Measurements from ENCODE around the gene COPB1. TPM values are rescaled to one million over a fixed set of nuclear protein-coding genes. Genes with fewer than 3 reads are reported as not detected.

The COPB1 gene
- total RNA-seq, 4 donors from 2014 or later = 71.0 to 88.5 (median 84.0) TPM

DNA sequence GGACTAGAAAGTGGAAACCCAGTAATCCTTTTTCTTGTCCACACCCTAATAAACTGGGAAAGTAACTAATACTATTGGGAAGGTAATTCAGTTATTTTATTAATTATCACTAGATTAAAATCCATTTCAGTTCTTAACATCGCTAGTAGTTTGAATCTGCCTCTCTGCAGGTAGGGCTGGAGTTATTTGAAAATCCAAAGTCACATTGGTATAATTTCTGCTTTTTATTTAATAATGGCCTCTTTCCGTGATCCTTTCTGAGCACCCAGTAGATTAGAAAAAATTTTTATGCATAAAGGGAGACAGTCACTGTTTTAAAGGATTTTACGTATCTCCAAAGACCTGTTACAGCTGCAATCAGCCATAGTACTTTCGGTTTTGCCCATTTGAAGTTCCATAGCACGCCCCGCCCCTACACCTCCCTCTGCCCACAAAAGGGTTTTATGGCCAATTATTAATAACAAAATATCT, 605 bp upstream of the COPB1 start:
- Histone ChIP-seq H3K27ac (peak overlapping the region; percentile 79 to 95 (median 91)), H3K36me3 (peaks cover 0 to 45% (median 0%) of the 10 kb centered on the region in 3 donors), H3K27me3 (no peaks in the 10 kb centered on the region), H3K4me1 (peaks cover 0 to 46% (median 5%) of the 10 kb centered on the region in 4 donors), H3K4me3 (peak overlapping the region; percentile 82 to 94 (median 86)), H3K9me3 (no peaks in the 10 kb centered on the region)
- peak; percentile 23 to 35 for DNase-seq (ENCODE audit: low spot score in 2 of 2)
- 1 to 4% methylated on average over 6 of the region's 6 CpGs for WGBS, 2 donors
- no peak for TF ChIP-seq EP300 (IDR thresholded peaks at IDR 0.05)
- TF ChIP-seq, protein P1, sequence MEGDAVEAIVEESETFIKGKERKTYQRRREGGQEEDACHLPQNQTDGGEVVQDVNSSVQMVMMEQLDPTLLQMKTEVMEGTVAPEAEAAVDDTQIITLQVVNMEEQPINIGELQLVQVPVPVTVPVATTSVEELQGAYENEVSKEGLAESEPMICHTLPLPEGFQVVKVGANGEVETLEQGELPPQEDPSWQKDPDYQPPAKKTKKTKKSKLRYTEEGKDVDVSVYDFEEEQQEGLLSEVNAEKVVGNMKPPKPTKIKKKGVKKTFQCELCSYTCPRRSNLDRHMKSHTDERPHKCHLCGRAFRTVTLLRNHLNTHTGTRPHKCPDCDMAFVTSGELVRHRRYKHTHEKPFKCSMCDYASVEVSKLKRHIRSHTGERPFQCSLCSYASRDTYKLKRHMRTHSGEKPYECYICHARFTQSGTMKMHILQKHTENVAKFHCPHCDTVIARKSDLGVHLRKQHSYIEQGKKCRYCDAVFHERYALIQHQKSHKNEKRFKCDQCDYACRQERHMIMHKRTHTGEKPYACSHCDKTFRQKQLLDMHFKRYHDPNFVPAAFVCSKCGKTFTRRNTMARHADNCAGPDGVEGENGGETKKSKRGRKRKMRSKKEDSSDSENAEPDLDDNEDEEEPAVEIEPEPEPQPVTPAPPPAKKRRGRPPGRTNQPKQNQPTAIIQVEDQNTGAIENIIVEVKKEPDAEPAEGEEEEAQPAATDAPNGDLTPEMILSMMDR (IDR thresholded peaks at IDR 0.05) = no peak
- no peak for TF ChIP-seq POLR2A (IDR thresholded peaks at IDR 0.05)

DNA sequence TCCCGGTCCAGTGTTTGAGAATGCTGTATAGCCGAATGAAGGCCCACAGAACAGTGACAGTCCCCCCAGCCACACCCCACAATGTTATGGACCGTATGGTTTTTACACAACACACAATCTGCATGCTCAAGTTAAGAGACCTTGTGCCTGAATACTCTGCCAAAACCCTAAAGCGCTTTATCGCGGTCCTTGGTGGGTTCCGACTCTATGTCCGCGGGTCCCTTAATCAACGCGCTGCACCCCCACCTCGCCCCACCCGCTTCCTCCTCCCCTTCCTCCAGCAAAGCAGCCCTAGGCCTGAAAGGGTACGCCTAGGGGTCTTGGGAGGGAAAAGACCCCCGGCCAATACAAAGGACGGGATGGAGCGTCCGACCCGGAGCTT, 442 bp downstream of the COPB1 start:
- Histone ChIP-seq H3K4me1 (peaks cover 0 to 50% (median 5%) of the 10 kb centered on the region in 4 donors), H3K27ac (peak overlapping the region; percentile 79 to 95 (median 91)), H3K4me3 (peak overlapping the region; percentile 82 to 94 (median 86)), H3K27me3 (no peaks in the 10 kb centered on the region), H3K9me3 (no peaks in the 10 kb centered on the region), H3K36me3 (peaks cover 0 to 43% (median 0%) of the 10 kb centered on the region in 3 donors)
- WGBS, 2 donors = 1% methylated on average over 13 to 15 of the region's 19 CpGs
- no peak for DNase-seq (ENCODE audit: low spot score in 2 of 2)
- TF ChIP-seq POLR2A (IDR thresholded peaks at IDR 0.05) (no peak), EP300 (IDR thresholded peaks at IDR 0.05) (no peak)
- TF ChIP-seq, protein P1 (IDR thresholded peaks at IDR 0.05) = no peak

DNA sequence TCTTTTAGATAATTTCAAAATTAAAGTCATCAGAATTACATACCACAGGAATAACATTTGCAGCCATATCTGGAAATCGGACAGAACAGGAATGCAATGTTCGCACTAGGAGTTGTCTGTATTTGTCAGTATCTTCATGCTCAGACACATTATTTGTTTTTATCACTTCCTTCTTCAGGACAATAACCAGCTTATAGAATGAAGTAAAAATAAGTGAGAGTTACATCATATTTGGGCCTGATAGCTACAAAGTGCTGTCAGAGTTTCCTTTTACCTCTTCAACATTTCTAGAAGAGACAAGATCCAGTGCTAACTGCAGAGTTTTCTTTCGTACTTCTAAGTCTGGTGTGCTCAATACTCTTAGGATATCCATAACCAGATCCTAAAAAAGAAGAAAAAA, 18.9 kb downstream of the COPB1 start:
- DNase-seq (ENCODE audit: low spot score in 2 of 2) = no peak
- TF ChIP-seq POLR2A (IDR thresholded peaks at IDR 0.05) (no peak), EP300 (IDR thresholded peaks at IDR 0.05) (no peak)
- TF ChIP-seq, protein P1 (IDR thresholded peaks at IDR 0.05) = no peak
- H3K36me3 ChIP-seq = peaks cover 0 to 99% (median 15%) of the 10 kb centered on the region in 3 donors
- no peaks in the 10 kb centered on the region for H3K9me3 ChIP-seq
- no peaks in the 10 kb centered on the region for H3K4me1 ChIP-seq
- H3K27ac ChIP-seq = no peak overlapping the region
- H3K27me3 ChIP-seq = no peaks in the 10 kb centered on the region
- no peak overlapping the region for H3K4me3 ChIP-seq
- 90 to 94% methylated on average over 3 of the region's 3 CpGs for WGBS, 2 donors

DNA sequence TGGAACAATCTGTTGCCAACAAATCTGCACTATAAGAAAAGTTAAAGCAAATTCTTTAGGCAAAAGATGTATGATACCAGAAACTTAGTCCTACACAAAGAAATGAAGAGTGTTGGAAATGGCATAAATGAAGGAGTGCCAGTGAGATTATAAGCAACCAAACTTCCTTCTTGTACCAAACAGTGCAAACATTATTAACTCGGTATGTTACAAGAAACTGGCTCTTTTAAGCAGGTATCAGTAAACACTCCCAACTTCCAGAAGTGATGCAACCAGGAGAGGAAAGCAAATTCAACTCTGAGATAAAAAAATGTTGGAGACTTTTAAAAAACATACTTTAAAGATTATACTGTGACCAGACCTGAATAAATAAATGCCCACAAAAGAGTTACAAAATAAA, 28.5 kb downstream of the COPB1 start:
- Histone ChIP-seq H3K27me3 (no peaks in the 10 kb centered on the region), H3K9me3 (no peaks in the 10 kb centered on the region), H3K27ac (no peak overlapping the region), H3K4me1 (peaks cover 0 to 10% (median 0%) of the 10 kb centered on the region in 4 donors), H3K36me3 (peaks cover 5 to 99% (median 26%) of the 10 kb centered on the region in 3 donors), H3K4me3 (no peak overlapping the region)
- no peak for DNase-seq (ENCODE audit: low spot score in 2 of 2)
- TF ChIP-seq, protein P1 (IDR thresholded peaks at IDR 0.05) = no peak
- TF ChIP-seq EP300 (IDR thresholded peaks at IDR 0.05) (no peak), POLR2A (IDR thresholded peaks at IDR 0.05) (no peak)
- 87 to 93% methylated on average over 1 of the region's 1 CpG for WGBS, 2 donors

DNA sequence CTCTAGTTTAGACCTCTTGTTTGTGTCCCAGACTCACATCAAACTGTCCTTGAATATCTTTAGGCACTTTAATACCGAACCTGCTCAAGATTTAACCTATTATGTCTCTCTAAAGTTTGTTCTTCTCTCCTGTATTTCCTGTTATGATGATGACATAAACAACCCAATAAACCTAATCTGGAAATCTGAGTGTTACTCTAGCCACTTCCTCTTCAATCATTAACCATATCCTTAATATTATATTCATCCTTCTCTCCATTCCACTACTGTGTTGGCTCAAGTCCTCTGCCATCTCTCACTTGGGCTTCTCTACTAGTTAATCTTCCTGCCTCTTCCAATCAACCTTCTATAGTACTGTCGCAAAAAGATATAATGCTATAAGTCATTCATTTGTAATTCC, 36.0 kb downstream of the COPB1 start:
- Histone ChIP-seq H3K27me3 (no peaks in the 10 kb centered on the region), H3K4me1 (peaks cover 0 to 7% (median 0%) of the 10 kb centered on the region in 4 donors), H3K27ac (no peak overlapping the region), H3K4me3 (no peak overlapping the region), H3K36me3 (peaks cover 3 to 100% (median 32%) of the 10 kb centered on the region in 3 donors), H3K9me3 (no peaks in the 10 kb centered on the region)
- WGBS, 2 donors = 94 to 95% methylated on average over 2 of the region's 2 CpGs
- TF ChIP-seq, protein P1 (IDR thresholded peaks at IDR 0.05) = no peak
- TF ChIP-seq POLR2A (IDR thresholded peaks at IDR 0.05) = no peak
- TF ChIP-seq EP300 (IDR thresholded peaks at IDR 0.05) = no peak
- DNase-seq (ENCODE audit: low spot score in 2 of 2) = no peak
